ENCODE measurements around the gene SLC66A3.

- no peak for TF ChIP-seq CTCF (IDR thresholded peaks at IDR 0.05)
- TF ChIP-seq POLR2A (IDR thresholded peaks at IDR 0.05): no peak
Measured at GRCh38 chr2:11186145-11186544, 30.9 kb downstream of the SLC66A3 start.
